Coronary artery (tissue), 2 donors: Measurements from ENCODE around the gene CD200.

Experiments used
- DNase-seq: peaks from one replicate; pipeline ENCODE4 v3.0.0-alpha.2; 2017; ENCODE audit warnings: low spot score
- H3K27ac ChIP-seq, 2 donors: fragments of 200-600 bp; sonication (generic); one replicate each; pipeline ENCODE4 v1.5.1; 2016 to 2019
- H3K4me3 ChIP-seq: fragments of 200-600 bp; sonication (generic); 2 replicates; pipeline ENCODE4 v1.5.1; 2016; ENCODE audit warnings: mild to moderate bottlenecking, moderate library complexity
- CTCF ChIP-seq: fragments of 200-600 bp; sonication (generic); IDR thresholded peaks from one replicate; pipeline ENCODE4 v1.5.1; 2019; ENCODE audit warnings: antibody characterized with exemption

The CD200 gene

DNA sequence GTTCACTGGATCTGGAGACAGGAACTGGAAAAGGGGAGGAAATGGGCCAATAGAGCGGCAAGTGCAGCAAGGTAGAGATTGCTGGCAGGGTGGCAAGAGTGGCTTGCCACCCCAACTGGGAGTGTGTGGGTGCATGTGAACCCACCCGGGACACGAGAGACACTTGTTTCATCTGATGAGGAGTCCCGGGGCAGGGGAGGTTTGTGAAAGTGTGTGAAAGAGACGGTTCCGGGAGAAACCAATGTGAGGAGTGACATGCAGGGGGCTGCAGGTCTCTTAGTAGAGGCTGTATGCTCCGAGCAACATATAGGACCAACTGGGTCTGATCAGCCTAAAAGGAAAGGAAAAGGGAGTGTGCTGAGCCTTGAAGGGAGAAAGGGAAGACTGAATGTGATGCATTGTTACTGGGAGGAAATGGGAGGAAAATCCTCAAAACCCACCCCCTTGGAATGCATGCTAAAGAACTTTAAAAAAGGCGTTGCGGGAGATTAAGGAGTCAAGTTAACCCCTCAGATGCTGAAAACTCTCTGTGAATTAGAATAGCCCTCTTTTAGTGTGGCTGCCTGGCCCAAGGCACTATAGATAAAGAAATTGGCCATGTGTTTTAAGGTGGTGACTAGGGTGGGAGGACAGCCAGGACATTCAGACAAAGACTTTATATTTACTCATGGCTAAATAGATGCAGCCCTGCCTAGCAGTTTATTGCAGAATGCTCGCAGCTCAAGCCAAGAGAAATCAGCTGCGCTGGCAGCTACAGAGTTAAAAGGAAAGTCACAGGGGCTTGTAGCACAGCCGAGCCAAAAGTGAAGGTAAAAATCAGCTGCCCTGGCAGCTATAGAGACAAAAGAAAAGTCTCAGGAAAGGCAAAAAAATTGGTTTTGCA, 29.8 kb upstream of the CD200 start:
- peak overlapping the region; percentile 70 for H3K4me3 ChIP-seq
- no peak for DNase-seq
- TF ChIP-seq CTCF, result no peak

DNA sequence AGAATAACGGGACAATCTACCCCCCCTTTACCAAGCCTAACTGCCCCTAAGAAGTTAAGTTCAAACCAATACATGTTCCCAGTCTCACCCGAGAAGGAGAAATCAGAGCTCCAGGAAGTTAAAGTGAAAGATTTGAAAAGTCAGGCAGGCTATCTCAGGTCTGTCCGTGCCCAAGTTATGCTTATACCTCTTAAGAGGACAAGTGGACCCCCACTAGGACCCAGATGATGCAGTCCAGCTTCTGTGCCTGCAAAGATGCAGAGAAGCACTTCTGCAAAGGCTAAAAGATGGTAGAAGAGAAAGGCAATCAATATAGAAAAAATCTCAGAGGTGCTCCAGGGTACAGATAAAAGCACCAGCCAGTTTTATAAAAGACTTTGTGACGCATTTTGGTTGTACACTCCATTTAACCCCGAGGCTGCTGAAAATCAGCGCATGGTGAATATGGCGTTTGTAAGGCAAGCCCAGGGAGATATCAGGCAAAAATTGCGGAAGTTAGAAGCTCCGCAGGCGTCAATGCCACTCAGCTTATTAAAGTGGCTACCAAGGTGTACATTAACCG, 29.1 kb upstream of the CD200 start:
- Histone ChIP-seq H3K4me3 (peak overlapping the region; percentile 70), H3K27ac (no peak overlapping the region)
- TF ChIP-seq CTCF, result no peak
- DNase-seq, result no peak

More for the DNA sequence above, 29.8 kb upstream of the CD200 start:
- H3K27ac ChIP-seq, result no peak overlapping the region

DNA sequence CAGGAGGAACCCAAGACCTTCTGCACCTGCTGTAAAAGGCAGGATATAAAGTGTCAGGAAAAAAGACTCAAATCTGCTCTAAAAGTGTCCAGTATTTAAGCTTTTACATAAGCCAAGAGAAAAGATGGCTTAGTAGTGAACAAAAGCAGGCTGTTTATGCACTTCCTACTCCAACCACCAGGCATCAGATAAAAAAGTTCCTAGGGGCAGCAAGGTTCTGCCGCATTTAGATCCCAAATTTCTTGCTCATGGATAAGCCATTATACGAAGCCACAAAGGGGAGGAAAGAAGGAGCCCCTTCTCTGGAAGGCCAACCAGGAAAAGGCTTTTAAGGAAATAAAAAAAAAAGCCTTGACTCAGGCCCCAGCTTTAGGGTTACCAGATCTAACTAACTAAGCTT, 28.3 kb upstream of the CD200 start:
- Histone ChIP-seq H3K4me3 (no peak overlapping the region), H3K27ac (no peak overlapping the region)
- DNase-seq, result no peak
- TF ChIP-seq CTCF, result peak; percentile 17

GRCh38 chr3:112306825-112307224, 26.1 kb upstream of the CD200 start:
- no peak for DNase-seq
- H3K27ac ChIP-seq, result no peak overlapping the region
- no peak for TF ChIP-seq CTCF
- no peak overlapping the region for H3K4me3 ChIP-seq

DNA sequence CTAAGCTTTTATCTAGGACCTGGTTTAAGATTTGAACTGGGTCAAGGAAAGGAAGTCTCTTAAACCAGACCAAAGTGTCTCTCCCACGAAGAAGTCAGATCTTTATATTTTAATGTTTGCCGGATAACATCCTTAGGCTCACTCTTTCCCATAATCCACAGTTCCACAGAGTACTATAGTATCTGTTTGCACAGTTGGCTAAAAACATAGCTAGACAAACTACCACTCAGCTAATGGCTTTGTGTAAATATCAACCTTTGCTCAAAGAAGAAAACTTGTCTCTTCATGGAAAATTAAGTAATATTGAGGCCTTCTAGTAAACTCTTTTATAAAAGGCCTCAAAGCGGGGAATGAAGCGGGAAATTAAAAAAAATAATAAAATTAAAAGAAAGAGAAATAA, 25.4 kb upstream of the CD200 start:
- Histone ChIP-seq H3K27ac (no peak overlapping the region), H3K4me3 (no peak overlapping the region)
- no peak for TF ChIP-seq CTCF
- no peak for DNase-seq

GRCh38 chr3:112308151-112308911, 24.6 kb upstream of the CD200 start:
- Histone ChIP-seq H3K4me3 (no peak overlapping the region), H3K27ac (no peak overlapping the region)
- no peak for TF ChIP-seq CTCF
- DNase-seq, result no peak
